Fibroblast of skin of back (primary cell): ENCODE data around the gene APIP. TPM values are rescaled to one million over a fixed set of nuclear protein-coding genes. Genes with fewer than 3 reads are reported as not detected.

ENCODE experiments used
- DNase-seq: peaks from one replicate; pipeline ENCODE4 v3.0.0-alpha.2; 2013
- polyA plus RNA-seq, 2 experiments: library from polyadenylated mRNA; unstranded; fragments of 120-200 nt; gene quantifications; one replicate each; pipeline ENCODE4 v1.2.1, GENCODE V29; 2013; ENCODE audit not compliant: insufficient read length in 2 of 2

APIP gene, protein sequence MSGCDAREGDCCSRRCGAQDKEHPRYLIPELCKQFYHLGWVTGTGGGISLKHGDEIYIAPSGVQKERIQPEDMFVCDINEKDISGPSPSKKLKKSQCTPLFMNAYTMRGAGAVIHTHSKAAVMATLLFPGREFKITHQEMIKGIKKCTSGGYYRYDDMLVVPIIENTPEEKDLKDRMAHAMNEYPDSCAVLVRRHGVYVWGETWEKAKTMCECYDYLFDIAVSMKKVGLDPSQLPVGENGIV
- polyA plus RNA-seq (2013, experiment 1 of 2; ENCODE audit: insufficient read length): 18.0 TPM
- 15.6 TPM for polyA plus RNA-seq (2013, experiment 2 of 2; ENCODE audit: insufficient read length)

- peak; percentile 98 for DNase-seq
Measured at GRCh38 chr11:34916015-34916842, at the start of gene APIP, which contains the start of gene PDHX. APIP (minus strand) TSS chr11:34916379; CDS start chr11:34916284, 95 bp downstream. PDHX (plus strand) TSS chr11:34916618; CDS start chr11:34916656, 38 bp downstream.

GRCh38 chr11:34964610-34965331, 48.6 kb upstream of the APIP start:
- no peak for DNase-seq

DNA sequence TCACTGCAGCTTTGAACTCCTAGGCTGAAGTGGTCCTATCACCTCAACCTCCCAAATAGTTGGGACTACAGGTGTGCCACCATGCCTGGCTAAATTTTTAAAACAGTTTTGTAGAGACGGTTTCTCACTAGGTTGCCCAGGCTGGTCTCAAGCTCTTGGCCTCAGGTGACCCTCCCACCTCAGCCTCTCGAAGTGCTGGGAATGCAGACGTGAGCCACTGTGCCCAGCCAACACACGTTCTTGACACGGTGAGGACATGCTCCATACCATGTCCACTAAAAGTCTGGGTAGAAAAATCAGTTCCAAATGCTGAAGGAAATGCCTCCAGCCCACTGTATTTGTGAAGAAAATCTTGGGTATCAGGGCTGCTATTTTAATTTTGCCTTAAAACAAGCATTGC, 47.2 kb upstream of the APIP start:
- no peak for DNase-seq

GRCh38 chr11:34962034-34962433, 45.9 kb upstream of the APIP start:
- no peak for DNase-seq

DNA sequence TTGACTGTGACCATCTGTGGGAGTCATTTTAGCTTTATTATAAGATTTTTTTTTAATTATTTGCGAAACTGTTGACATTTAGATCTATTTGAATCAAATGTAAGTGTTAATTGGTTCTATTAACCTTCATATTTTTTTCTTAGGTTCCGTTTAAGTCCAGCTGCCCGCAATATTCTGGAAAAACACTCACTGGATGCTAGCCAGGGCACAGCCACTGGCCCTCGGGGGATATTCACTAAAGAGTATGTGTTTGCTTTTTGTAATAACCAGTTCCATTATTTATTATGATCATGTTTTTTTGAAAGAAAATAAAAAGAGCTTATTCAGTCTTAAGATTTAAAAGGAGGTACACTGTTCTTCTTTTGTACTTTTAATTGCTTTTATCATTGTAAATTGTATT, 44.1 kb upstream of the APIP start:
- no peak for DNase-seq

- no peak for DNase-seq
Measured at GRCh38 chr11:34959770-34960169, 43.6 kb upstream of the APIP start.

DNA sequence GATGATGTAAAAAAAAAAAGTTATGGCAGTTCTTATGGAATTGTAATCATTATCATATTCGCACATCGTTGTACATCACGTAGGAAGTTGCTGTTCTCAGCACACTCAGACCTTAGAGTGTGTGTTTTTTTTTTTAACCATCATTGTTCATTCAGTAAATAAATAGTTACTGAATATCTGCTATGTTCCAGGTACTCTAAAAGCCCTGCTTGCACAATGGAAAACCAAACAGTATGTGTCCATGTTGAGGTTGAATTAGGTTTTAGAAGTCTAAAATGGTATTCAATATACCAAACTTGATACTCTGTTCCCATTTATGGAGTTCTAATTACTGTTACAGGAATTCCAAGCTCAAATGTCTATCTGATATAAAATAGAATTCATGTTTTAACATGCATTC, 41.4 kb upstream of the APIP start:
- DNase-seq: no peak

GRCh38 chr11:34957206-34957605, 41.0 kb upstream of the APIP start:
- no peak for DNase-seq

- DNase-seq: no peak
Measured at GRCh38 chr11:34953955-34954354, 37.8 kb upstream of the APIP start.

DNA sequence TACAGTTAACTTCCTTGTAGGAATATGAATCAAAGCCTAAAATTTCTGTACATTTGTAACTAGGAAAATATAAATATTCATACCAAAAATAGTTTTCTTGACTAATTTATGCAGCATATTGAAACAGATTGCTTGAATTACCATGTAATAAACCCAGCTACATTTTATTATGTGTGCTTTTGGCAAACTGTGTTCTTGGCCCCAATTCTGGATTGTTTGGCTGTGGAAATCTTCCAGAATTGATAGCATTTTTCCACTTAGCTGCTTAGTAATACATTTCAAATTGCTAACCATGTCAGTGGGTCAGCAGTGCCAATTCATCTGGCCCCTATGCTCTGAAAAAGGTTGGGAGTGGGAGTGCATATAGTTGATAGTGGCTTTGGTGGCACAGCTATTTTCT, 32.5 kb upstream of the APIP start:
- DNase-seq: no peak

DNA sequence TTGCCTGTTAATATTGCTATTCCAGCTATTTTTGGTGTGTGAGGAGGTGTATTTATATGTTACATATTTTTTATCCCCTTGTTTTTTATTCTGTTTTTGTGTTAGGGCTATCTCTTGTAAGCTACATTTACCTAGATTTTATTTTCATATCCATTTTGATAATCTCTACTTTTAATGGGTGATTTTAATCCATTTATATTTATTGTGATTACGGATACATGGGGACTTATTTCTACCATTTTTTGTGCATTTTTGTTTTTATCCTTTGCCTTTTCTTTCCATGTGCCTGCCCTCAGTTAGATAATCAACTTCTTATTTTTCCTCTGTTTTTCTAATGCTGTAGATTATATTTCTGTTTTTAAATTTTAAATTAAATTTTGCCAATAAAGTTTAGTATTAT, 28.5 kb upstream of the APIP start:
- no peak for DNase-seq

DNA sequence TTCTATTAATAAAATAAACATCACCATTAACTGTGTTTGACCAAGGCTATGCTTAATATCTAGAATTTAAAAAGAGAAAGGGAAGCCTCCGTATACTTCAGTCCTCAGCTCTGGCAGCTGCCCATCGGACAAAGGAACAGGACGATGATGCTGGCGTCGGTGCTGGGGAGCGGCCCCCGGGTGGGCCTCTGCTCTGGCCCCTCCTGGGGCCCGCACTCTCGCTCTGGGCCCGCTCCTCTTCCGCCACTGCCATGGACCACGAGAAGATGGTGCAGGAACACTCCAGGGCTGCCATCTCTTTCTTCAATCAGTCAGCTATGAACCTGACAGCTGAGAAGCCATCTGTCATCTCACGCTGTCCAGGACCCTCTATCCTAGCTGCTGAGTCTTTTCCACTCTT, 25.5 kb upstream of the APIP start:
- no peak for DNase-seq

DNA sequence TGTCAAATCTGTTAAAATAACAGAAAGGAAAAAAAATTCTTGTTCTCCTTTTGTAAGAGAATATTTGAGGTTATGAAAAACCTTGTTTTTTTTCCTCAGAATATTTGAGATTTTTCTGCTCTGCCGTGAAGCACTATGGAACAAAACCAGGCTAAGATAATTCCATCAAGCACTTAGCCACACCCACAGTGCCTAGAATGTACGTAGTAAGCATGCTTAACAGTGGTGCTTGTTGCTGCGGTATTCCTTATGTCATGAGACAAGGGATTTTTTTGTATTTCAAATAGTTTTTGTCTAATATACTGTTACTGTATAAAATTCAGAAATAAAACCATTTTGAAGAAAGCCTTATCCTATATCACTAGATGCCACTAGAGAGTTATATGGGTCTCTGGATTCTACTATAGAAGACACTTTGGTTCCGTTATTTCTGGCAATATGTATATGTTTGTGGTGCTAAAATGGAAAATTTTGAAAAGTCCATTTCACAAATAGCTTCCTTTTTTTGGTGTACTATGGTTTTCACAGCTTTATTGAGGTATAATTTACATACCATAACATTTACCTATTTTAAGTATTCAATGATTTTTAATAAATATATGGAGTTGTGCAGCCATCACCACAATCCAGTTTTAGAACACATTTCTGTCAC, 24.0 kb upstream of the APIP start:
- peak; percentile 77 for DNase-seq

DNA sequence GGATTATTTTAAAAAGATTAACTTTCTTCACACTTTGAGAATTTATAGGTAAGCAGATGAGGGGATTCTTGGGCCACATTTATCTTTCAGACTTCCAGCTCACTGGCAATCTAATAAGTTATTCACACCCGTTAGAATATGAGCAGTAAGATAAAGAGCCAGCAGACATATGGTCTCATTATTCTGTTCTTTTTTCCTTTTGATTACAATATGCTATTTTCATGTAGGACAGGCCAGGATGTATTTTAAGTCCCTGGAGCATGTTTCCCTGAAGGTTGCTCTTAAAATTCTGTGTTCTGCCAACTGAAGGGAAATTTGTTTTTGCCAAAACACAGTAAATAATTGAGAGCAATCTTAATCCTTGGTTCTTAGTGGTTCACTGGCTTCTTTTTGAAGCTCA, 22.4 kb upstream of the APIP start:
- DNase-seq: no peak

- no peak for DNase-seq
Measured at GRCh38 chr11:34936945-34937629, 20.9 kb upstream of the APIP start.

DNA sequence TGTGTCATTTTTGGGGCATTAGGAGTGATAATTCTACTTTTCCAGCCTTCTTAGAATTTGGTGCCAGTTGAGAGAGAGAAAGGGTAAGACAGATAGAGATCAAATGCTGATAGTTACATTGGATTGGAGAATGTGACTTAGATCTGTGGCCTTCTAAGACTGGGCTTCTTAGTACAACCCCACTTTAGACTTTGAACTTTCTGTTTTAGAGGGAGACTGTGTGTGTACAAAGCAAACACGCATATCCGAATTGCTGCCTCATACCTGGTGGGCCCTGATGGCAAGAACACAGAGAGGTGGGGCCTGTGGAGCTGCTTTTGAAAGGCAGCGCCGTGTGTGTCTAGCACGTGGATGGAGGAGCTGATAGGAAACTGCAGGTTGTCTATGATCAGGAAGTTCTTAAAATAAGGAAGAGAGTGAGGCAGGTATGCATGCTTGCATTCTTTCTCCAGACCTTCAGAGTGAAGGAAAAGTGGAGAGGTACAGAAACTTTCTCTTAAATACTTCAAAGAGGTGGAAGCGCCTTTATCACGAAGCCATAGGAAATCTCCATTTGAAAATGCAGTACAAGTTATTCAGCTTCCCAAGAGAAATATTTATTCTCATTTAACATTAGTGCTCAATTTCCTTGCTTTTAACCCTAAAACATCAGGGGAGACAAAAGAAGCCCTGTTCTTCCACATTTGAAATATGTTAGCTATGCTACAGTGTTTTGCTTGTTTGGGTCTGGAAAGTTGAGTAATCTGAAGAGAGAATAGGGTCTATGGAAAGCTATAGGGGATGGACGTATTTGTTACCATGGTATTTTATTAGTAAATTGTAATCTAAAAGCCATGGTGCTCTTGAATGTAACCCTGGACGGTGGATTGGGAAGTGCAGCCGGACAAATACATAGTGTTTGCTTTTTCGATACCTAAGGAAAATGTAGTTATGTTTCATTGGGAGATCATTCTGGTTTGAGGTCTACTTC, 13.9 kb upstream of the APIP start:
- no peak for DNase-seq

DNA sequence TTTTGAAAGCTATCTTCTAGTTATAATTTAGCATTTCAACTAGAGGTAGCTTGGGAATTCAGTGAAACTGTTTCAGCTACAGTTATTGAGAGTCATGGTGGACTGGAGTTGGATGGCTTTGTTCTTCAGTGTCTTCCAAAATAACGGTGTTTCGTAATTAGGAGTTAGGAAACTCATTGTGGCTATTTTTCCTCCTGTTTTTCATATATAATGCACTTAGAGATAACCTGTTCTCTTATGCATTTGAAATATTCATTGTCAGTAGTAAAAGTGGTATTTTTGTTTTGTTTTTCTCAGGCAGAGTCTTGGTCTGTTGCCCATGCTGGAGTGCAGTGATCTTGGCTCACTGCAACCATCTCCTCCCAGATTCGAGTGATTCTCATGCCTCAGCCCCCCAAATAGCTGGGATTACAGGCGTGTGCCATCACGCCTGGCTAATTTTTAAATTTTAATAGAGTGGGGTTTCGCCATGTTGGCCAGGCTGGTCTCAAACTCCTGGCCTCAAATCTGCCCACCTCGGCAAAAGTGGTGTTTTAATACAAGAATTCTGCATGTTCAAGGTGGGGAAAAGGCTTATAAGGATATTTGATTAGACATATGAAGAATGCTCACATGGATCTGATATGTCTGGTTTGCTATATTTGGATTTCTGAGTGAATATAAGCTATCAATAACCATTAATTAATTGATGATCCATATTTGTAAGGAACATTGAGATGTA, 12.9 kb upstream of the APIP start:
- no peak for DNase-seq

DNA sequence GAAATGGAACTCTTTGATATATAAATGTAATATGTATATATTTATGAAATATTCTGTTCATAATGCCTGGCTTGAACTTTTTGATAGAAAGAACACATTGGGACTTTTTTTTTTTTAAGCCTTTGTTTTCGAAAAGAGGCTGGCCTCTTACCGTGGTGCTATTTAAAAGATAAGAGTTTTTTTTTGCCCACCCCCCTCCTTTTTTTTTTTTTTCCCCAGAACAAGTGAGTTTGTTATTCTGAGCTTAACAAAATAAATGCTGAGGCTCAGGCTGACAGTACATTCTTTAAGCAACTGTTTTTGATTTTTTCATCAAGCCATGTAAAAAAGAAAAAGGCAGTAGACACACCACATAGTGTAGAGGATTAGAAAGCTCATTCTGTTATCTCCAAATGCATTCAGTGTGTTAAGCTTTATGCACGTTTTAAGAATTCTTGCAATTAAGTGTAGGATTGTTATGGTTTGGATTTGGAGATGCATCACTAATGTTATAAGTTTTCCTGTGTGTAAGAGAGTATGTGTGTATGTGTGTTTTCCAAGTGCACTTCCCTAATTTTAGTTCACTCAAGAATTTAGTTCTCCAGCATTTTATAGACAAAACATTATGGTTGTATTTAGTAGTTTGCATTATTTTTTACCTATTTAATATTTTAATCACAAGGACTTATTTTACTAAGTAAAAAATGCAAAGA, 12.2 kb upstream of the APIP start:
- peak; percentile 32 for DNase-seq

DNA sequence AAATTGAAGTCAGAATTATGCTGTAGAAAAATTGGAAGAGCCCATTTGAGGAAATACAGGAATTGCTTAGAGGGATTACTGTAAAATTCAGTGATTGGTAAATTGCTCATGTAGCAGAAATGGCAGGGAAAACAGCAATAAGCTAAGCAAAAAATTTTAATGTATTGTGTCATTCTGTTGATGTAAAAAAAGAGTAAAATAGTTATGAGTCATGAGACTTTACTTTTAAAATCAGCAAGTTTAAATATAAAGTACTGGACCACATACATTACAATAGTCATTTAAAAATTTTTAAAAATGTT, 10.6 kb upstream of the APIP start:
- DNase-seq: peak; percentile 81
